HL-60 (cell line): ENCODE measurements around the gene KCNQ1.

Experiments used
- DNase-seq, 2 experiments: peaks; one replicate each; pipeline ENCODE4 v3.0.0-alpha.2; 2010 to 2020; ENCODE audit warnings: low read depth in 1 of 2, low spot score in 1 of 2
- H3K27ac ChIP-seq: fragments of 250-450 bp; sonication (Bioruptor Pico); replicated peaks from 2 replicates; pipeline ENCODE4 v1.5.1; 2020; ENCODE audit warnings: mild to moderate bottlenecking, moderate library complexity
- H3K27me3 ChIP-seq: fragments of 250-450 bp; sonication (Bioruptor Pico); 2 replicates; pipeline ENCODE4 v1.5.1; 2021; ENCODE audit warnings: mild to moderate bottlenecking, moderate library complexity; ENCODE audit not compliant: insufficient read depth, poor library complexity, severe bottlenecking
- H3K4me3 ChIP-seq: replicated peaks from 2 replicates; pipeline ENCODE4 v1.5.1; 2011; ENCODE audit warnings: mild to moderate bottlenecking, control low read depth, low read length; ENCODE audit not compliant: insufficient read depth
- CTCF ChIP-seq: IDR thresholded peaks from one replicate; pipeline ENCODE4 v1.5.1; 2011; ENCODE audit warnings: low read length, control low read depth, inconsistent platforms; ENCODE audit not compliant: insufficient read depth
- GABPA ChIP-seq: IDR thresholded peaks from 2 replicates; pipeline ENCODE4 v1.6.1; 2012; ENCODE audit warnings: low read depth
- POLR2AphosphoS5 ChIP-seq: IDR thresholded peaks from 2 replicates; pipeline ENCODE4 v1.6.1; 2012; ENCODE audit warnings: low read depth
- REST ChIP-seq: IDR thresholded peaks from 2 replicates; pipeline ENCODE4 v1.6.1; 2012; ENCODE audit warnings: low read depth; ENCODE audit not compliant: insufficient replicate concordance
- SPI1 ChIP-seq: IDR thresholded peaks from 2 replicates; pipeline ENCODE4 v1.6.1; 2012; ENCODE audit warnings: low read depth, mild to moderate bottlenecking, borderline replicate concordance

The KCNQ1 gene

DNA sequence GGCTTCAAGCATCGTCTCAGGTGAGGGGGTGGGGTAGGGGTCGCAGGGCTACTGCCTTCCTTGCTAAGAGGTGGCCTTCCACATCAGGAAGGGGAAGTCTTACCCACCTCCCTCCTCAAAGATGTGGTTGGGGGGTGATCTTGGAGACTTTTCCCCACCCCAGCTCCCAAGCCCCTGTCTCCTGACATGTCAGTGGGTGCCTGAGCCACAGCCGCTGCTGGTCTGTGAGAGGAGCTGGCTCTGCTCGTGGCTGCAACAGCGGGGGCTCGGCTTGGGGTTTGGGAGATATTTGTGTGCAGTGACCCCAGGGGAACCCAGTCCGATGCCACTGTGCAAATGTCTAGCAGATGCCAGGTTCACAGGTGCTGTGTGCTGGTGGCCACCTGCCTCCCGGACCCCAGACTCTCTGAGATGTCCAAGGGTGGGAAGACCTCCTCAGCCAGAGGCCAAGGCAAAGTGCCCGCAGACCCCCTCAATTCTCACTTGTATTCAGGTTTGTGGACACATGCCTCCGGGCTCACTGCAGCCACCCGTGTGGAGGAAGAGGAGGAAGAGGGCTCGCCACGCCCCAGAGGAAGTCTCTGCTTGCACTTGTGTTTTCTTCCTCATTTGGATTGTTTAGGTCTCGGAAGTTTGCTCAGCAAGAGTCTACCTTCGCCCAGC, 1.9 kb downstream of the KCNQ1 start:
- H3K4me3 ChIP-seq = no peak overlapping the region
- TF ChIP-seq POLR2AphosphoS5 (no peak), GABPA (no peak), SPI1 (peak; percentile 79; the same call in 1 of the 2 replicates), CTCF (no peak), REST (no peak)
- H3K27ac ChIP-seq = peak overlapping the region; percentile 32; the same call in 1 of the 2 replicates
- peak in 1 of 2 experiments; percentile 75 for DNase-seq
- peaks cover 24% of the 10 kb centered on the region for H3K27me3 ChIP-seq

- Histone ChIP-seq H3K27me3 (peaks cover 24% of the 10 kb centered on the region), H3K27ac (peak overlapping the region; percentile 32; the same call in 1 of the 2 replicates), H3K4me3 (no peak overlapping the region)
- peak in 1 of 2 experiments; percentile 51 for DNase-seq
- no peak for TF ChIP-seq GABPA
- TF ChIP-seq POLR2AphosphoS5 = no peak
- no peak for TF ChIP-seq REST
- TF ChIP-seq CTCF = no peak
Observed at GRCh38 chr11:2447253-2447950, 2.6 kb downstream of the KCNQ1 start.

DNA sequence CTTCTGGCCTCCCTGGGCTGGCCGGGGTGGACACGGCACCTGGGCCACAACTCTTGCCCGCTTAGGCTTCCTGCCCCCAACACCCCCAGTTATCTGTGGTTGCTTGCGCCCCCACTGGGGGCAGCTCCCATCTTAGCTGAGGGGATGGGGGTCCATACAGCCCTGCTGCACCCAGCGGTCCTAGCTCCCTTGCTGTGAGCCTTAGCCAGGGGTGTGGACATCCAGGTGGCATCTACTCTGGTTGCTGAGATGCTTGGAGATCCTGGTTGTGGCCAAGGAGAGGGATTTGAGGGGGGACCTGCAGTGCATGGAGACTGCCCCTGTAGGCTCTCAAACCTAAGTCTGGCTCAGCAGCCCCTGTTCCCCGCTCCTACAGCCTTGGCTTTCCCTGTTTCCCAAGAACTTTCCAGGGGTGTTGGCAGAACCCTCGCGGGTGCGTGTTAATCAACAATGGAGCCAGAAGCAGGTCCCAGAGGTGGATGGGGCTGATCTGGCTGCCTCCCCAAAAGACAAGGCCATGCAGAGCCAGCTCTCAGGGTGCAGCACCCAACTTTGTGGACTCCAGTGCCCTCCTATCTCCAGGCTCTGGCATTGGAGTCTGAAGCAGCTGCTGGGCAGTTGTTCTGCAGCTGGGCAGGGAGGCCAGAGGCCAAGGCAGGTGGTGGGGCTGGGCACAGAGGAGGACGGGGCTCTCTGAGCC, 3.3 kb downstream of the KCNQ1 start:
- Histone ChIP-seq H3K27ac (no peak overlapping the region), H3K4me3 (no peak overlapping the region), H3K27me3 (peaks cover 20% of the 10 kb centered on the region)
- no peak for DNase-seq
- TF ChIP-seq POLR2AphosphoS5 = no peak
- no peak for TF ChIP-seq CTCF
- no peak for TF ChIP-seq REST
